HG03378 (cell line): ENCODE data around the gene PANX1.
A peak's percentile ranks its signal among the peaks of the same experiment; 100 is the strongest.
"Not testable (repeated sequence)": the region's sequence is repeated elsewhere in the genome, so short reads cannot be mapped to it uniquely, and the experiment has no call there.

ENCODE experiments used
- ATAC-seq: cut with Tn5 transposase; IDR thresholded peaks from one replicate; pipeline ENCODE4 v1.9.1; 2021; ENCODE audit warnings: mild to moderate bottlenecking, moderate library complexity; ENCODE audit not compliant: unreplicated experiment

PANX1 gene, protein sequence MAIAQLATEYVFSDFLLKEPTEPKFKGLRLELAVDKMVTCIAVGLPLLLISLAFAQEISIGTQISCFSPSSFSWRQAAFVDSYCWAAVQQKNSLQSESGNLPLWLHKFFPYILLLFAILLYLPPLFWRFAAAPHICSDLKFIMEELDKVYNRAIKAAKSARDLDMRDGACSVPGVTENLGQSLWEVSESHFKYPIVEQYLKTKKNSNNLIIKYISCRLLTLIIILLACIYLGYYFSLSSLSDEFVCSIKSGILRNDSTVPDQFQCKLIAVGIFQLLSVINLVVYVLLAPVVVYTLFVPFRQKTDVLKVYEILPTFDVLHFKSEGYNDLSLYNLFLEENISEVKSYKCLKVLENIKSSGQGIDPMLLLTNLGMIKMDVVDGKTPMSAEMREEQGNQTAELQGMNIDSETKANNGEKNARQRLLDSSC

DNA sequence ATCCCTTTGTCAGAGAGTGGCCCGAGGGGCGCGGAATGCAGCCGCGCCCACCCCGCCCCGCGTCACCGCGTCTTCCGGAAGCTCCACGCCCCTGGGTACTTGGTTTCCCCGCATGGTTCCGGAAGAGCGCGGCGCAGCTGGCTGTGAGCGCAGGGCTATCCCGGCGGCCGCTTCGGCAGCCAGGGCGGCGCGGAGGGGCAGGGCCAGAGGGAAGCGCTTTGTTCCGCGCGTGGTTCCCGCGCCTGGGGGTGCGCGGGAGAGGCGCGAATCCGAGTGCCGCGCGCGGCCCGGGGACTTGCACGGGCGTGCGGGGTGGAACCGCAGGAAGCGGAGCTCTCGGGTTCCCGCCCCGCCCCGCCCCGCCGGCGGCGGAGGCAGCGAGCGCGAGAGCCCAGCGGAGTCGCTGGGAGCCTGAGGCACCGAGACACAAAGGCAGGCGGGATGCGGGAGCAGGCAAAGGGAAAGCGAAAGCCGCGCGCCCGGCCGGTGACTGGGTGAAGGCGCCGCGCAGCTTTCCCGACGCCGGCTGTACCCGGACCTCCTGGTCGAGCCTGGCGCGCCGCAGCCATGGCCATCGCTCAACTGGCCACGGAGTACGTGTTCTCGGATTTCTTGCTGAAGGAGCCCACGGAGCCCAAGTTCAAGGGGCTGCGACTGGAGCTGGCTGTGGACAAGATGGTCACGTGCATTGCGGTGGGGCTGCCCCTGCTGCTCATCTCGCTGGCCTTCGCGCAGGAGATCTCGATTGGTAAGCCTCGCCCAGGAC is at the start of gene PANX1:
TSS of gene PANX1 (plus strand) at position 96 of the 766 bp plus-strand sequence. CDS start at position 568, 472 bp downstream.
- peak; percentile 72 for ATAC-seq

DNA sequence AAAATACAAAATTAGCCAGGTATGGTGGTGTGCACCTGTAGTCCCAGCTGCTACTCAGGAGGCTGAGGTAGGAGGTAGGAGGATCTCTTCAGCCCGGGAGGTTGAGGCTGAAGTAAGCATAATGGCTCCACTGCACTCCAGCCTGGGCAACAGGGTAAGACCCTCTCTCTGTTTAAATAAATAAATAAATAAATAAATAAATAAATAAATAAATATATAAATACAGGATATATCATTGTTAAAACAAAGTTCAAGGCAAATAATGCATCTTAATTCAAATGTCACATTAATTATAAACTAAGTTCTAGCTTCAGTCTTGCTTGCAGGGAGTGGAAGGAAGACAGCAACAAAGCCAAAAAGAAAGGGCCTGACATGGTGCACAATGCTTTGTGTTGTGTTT is 44.5 kb upstream of the PANX1 start:
- ATAC-seq: no peak

DNA sequence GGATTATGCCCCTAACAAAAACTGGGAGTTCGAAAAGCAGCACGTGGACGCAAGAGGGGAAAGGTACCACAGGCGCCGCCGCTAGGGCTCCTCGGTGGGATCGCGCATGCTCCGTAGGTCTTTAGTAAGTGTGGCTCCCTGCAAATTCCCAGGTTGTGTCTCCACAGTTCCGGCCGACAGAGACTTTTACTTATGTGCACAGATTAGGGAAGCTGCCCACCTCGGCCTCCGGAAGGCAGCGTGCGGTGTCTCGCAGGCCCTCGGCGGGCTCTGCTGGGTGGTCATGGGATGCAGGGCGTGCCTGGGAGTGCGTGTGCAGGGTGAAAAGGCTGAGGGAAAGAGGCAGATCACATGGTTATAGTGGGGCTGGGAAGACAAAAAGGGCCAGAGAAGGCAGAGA is 39.7 kb upstream of the PANX1 start:
- no peak for ATAC-seq

DNA sequence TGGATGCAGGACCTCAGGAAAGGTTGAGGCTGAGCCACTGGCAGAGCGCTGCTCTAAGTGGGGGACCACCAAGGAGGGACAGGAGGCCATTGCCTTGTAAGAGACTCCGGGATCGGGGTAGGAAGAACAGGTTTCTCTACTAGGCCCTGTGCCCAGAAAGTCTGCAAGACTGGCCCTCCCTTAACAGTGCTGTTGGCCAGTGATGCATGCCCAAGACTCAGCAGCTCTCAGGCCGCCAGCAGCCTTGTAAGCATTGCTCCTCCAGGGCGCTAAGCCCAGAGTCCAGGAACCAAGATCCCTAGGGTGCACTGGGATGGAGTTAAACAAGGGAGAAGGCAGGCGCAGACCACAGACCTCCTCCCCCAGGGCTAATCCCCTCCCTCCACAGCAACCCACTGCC is 39.3 kb upstream of the PANX1 start:
- ATAC-seq: no peak

DNA sequence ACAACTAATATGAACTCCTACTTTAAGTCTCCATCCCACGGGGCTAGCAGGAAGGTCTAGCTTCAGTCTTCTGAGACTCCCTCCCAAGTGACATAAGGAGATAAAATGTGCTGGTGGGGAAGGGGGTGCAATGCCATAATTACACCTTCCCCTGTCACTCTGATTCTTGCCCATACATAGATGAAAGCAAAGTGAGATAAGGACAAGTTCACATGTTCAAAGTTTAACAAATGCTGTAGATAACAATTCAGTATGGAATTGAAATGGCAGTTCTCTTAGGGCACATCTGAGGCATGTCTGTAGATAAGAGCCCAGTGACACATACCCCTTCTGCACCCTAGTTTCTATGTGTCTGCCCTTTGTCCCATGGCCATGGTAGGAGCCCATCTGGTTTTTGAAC is 38.2 kb upstream of the PANX1 start:
- ATAC-seq: no peak

DNA sequence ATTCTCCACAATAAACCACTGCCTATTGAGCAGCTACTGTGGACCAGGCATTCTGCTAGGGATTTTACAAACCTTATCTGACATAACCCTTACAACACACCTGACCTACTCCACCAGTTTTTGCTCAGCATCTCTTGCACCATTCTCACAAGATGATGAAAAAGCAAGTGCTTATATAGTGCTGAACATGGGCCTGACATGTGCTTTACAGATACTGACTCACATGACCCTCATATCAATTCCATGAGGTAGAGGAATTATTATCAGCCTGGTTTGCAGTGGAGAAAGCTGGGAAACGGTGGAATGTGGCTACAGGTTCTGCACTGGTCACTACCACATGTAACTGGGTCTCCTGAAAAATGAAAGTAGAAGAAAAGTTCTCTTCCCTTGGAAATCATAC is 37.5 kb upstream of the PANX1 start:
- ATAC-seq: no peak

DNA sequence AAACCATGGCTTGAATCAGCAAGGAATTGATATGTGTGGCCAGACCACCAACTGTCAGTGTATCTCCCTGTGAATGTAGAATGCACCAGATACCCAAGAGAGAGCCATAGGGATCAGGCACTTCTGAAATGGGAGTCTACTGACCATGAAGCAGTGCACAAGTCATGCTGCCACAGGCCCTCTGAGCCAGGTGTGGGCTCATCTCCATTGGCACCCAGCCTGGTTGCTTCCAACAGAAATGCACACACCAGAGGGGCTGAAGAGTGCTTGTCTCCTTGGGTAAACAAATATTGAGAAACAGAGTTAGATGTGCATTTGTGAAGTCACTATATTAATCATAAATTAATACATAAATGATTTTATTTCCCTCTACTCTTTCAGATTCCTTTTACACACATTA is 28.4 kb upstream of the PANX1 start:
- ATAC-seq: no peak

DNA sequence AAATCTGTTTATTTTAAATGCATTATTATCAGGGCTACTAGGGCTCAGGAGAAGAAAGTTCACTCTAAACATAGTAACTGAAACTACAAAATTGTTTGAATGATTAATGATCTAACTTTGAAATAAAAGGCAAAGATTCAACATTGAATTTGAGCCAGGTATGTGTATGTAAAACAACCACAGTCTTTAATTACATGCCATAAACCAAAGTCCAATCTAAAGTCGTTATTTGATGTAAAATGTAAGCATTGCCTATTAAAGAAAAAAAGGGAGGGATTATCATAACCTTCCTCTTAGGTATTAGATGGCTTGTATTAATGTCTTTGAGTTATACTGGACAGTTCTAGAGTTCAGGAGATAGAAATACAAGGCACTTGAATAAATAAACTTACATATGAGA is 25.2 kb upstream of the PANX1 start:
- ATAC-seq: no peak

DNA sequence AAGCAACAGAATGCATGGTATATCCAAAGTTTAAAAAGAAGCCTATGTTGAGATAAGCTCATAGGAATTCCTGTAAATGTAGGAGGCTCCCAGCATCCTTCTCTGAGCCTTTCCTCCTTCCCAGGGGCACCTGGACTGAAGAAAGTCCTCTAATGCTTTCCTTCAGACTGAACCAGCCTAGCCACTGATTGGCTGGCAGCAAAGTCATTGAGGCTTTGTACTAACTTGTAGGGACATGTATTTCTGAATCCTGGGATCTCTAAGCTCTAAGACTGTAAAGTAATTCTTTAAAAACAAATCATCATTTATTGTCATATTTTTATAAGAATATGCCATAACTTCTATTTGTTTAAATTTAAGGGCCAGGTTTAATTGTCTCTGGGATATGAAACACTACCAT is 23.9 kb upstream of the PANX1 start:
- ATAC-seq: no peak

DNA sequence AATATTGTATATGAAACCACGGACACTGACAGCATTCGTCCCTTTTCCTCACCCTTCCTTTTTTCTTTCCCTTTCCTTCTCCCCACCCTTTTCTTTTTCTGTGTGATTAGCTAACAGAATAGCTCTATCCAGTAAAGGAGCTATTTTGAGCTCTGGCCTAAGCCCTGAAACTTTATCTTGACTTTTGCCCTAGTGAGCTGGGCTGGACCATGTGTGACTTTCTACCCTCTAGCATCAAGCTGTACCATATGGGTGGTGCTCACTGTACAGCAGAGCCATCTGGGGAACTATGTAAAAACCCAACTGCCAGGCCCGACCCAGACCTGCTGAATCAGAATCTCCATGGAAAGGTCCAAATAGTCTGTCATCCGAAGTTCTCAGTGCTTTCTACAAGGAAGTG is 21.9 kb upstream of the PANX1 start:
- no peak for ATAC-seq

DNA sequence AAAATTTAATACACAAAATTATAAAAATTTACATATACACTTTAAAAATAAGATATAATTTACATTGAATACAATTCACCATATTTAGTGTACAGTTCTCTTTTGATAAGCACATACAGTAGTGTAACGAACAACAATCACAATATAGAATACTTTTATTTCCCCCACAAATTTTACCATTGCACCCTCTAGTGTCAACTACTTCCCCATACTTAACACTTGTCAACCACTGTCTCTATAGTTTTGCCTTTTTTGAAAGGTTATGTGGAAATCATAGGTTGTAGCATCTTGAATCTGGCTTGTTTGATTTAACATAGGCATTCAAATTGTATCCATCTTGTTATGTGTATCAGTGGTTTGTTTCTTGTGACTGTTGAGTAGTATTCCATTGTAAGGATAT is 21.3 kb upstream of the PANX1 start:
- no peak for ATAC-seq

DNA sequence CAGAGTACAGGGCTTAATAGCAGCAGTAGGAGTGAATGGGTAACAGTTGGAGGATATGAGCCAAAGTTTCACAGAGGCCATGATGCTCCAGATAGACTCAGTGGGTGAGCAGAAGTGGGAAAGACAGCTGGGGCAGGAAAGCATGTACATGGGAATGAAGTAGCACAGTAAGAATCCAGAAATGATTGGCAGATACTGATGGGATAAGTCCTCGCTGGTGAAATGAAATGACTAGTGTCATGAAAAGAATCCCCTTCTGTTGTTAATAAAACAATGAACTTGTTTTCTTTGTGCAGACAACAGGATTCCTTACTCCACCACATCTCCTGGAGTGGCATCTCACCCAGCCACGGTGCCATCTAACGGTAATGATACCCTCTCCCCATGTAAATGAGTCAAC is 17.4 kb upstream of the PANX1 start:
- no peak for ATAC-seq

DNA sequence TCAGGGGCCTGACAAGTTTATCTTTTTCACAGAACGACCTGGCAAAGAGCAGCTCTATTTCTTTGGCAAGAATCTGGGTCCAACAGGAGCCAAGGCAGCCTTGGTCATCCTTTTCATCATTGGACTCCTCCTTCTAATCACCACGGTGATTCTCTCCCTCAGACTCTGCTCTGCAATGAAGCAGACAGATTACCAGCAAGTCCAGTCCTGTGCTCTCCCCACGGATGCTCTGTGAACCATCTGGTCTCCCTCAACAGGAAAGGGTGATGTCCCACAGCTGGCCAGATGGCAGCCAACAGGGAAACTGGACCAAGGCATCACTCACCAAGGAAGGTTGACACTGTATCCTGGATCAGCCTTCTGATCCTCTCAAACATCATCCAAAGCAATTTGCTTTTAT is 17.0 kb upstream of the PANX1 start:
- no peak for ATAC-seq

DNA sequence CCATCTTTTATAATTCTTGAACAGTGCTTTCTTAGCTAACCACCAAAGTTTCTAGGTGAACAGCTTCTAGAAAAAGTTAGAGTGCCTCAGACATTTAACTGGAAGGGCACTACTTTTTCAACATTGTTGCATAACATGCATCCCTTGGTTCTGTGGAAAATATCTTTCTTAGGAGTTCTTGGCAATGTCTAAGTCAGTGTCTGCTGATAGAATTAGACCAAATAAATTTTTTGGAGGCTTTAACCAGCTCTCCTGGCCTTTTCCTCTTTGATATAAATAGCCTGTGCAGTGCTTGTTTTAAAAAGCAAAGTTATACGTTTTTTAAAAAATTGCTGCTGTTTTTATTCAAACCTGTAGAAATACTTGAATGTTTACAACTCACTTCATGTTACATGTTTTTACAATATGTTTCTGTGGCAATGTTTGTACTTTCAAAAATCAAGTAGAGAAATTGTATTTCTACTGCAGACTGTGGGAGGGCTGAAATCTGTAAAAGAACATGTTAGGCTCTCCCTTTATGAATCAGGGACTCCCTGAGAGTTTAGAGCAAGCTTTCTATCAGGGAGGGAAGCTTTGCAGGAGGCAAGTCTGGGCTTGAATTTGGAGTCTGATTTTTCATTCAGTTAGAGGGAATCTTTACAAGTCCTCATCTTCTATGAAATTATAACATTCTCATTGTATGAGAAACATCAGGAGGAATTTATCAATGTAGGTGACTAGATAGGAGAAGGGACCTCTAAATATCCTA is 16.3 kb upstream of the PANX1 start:
- ATAC-seq: no peak

DNA sequence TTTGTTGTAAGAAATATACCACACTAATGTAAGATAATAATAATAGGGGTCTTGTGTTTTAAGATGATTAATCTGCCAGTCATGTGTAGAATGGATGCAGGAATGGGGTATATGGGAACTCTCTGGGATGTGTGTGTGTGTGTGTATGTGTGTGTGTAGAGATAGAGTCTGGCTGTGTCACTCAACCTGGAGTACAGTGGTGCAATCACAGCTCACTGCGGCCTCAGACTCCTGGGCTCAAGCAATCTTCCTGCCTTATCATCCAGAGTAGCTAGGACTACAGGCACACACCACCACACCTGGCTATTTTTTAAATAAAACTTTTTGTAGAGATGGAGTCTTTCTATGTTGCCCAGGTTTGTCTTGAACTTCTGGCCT is 11.5 kb upstream of the PANX1 start:
- no peak for ATAC-seq

DNA sequence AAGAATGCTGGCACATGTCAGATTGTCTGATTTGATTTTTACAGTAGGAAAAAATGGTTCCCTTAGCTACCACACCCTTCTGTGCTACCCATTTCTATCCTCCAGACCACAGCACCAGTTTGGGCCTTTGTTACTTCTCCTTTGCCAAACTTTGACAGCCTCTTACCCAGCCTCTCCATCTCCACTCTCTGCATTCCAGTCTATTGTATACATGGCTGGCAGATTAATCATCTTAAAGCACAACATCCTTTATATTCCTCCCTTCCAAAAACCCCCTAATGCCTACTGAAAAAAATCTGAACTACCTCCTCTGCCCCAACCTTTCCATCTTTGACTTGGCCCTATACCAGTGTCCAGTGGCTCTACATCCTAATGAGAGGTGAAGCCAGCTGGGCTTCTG is 10.8 kb upstream of the PANX1 start:
- ATAC-seq: no peak

DNA sequence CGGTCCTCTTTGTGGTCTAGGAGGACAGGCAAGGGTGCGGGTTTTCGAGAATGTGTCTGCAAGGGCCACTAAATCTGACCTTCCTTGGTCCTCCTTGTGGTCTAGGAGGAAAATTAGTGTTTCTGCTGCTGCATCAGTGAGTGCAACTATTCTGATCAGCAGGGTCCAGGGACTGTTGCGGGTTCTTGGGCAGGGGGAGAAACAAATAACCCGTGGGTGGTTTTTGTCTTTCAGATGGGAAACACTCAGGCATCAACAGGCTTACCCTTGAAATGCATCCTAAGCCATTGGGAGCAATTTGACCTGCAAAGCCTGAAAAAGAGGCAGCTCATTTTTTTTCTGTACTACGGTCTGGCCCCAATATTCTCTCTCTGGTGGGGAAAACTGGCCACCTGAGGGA is 9.0 kb upstream of the PANX1 start:
- not testable (repeated sequence) for ATAC-seq

DNA sequence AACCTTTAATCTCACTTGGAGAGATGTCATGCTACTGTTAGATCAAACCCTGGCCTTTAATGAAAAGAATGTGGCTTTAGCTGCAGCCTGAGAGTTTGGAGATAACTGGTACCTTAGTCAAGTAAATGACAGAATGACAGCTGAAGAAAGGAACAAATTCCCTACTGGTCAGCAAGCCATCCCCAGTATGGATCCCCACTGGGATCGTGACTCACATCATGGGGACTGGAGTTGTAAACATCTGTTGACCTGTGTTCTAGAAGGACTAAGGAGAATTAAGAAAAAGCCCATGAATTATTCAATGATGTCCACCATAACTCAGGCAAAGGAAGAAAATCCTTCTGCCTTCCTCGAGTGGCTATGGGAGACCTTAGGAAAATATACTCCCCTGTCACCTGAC is 8.1 kb upstream of the PANX1 start:
- not testable (repeated sequence) for ATAC-seq

DNA sequence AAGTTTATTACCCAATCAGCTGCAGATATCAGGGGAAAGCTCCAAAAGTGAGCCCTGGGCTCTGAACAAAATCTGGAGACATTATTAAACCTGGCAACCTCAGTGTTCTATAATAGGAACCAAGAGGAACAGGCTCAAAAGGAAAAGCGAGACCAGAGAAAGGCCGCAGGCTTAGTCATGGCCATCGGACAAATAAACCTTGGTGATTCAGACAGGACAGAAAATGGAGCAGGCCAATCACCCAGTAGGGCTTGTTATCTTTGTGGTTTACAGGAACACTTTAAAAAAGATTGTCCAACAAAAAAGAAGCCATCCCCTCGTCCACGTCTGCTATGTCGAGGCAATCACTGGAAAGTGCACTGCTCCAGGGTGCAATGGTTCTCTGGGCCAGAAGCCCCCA is 7.7 kb upstream of the PANX1 start:
- no peak for ATAC-seq

DNA sequence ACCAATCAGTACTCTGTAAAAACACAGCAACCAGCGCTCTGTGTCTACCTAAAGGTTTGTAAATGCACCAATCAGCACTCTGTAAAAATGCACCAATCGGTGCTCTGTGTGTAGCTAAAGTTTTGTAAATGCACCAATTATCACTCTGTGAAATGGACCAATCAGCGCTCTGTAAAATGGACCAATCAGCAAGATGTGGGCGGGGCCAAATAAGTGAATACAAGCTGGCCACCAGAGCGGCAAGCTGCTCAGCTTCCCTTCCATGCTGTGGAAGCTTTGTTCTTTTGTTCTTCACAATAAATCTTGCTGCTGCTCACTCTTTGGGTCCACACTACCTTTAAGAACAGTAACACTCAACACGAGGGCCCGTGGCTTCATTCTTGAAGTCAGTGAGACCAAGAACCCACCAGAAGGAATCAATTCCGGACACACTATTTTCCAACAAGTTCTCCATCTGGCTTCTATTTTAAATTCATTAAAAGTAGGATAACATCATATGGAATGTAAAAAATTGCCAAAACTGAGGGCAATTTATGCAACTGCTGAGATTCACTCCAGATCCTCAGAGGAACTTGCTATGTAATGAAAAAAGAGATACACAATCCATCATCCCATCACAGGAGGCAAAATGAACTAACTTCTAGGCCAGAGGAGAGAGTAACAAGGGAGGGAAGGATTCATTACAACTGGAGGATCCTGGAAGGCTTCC is 3.1 kb upstream of the PANX1 start:
- ATAC-seq: no peak

DNA sequence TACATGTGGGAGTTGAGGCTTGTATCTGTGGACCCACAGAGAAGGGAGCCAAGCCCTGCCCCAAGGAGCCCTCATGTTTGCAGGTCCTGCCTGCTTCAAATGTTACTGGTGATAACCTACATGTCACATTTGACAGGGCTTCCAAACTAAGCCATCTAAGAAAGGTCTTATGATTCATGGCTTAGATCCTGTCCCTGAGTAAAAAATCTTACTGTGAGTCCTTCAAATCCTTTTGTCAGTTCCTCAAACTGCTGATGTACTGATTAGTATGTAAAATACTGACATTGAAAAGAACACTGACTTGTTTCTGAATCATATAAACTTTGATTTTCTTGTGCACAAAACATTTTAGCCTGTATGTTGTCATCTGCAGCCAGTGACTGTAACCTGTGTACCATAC is 1.0 kb upstream of the PANX1 start:
- ATAC-seq: no peak
